T-helper 2 cell treated with Interferon-gamma antibody and Interleukin-4, amounts not matched to agents 5 μg/mL and 100 μg/mL, for 36 hours (primary cell): ENCODE measurements around the gene LRIT2.

Source experiments
- DNase-seq: peaks from one replicate; pipeline ENCODE4 v3.0.0; 2021; ENCODE audit warnings: low spot score
- H3K27ac Mint-ChIP-seq: one replicate; pipeline ENCODE4 v1.8.0; 2021; ENCODE audit warnings: mild to moderate bottlenecking, mixed read lengths
- H3K27me3 Mint-ChIP-seq: one replicate; pipeline ENCODE4 v1.8.0; 2021; ENCODE audit warnings: low read depth, mixed read lengths
- H3K36me3 Mint-ChIP-seq: one replicate; pipeline ENCODE4 v1.8.0; 2021; ENCODE audit warnings: low read depth, mixed read lengths
- H3K4me1 Mint-ChIP-seq: one replicate; pipeline ENCODE4 v1.8.0; 2021; ENCODE audit warnings: low read depth, mixed read lengths
- H3K4me3 Mint-ChIP-seq: one replicate; pipeline ENCODE4 v1.8.0; 2022; ENCODE audit warnings: mild to moderate bottlenecking, moderate library complexity, mixed read lengths
- H3K9me3 Mint-ChIP-seq: one replicate; pipeline ENCODE4 v1.8.0; 2021; ENCODE audit warnings: mixed read lengths

LRIT2 gene, protein sequence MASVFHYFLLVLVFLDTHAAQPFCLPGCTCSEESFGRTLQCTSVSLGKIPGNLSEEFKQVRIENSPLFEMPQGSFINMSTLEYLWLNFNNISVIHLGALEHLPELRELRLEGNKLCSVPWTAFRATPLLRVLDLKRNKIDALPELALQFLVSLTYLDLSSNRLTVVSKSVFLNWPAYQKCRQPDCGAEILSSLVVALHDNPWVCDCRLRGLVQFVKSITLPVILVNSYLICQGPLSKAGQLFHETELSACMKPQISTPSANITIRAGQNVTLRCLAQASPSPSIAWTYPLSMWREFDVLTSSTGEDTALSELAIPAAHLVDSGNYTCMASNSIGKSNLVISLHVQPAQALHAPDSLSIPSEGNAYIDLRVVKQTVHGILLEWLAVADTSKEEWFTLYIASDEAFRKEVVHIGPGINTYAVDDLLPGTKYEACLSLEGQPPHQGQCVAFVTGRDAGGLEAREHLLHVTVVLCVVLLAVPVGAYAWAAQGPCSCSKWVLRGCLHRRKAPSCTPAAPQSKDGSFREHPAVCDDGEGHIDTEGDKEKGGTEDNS

GRCh38 chr10:84225427-84226173 lies at the start of gene LRIT2:
TSS of gene LRIT2 (minus strand) at chr10:84225544. CDS start at chr10:84225520, 24 bp downstream.
- no peak within 1 kb of the TSS for H3K4me3 Mint-ChIP-seq

DNA sequence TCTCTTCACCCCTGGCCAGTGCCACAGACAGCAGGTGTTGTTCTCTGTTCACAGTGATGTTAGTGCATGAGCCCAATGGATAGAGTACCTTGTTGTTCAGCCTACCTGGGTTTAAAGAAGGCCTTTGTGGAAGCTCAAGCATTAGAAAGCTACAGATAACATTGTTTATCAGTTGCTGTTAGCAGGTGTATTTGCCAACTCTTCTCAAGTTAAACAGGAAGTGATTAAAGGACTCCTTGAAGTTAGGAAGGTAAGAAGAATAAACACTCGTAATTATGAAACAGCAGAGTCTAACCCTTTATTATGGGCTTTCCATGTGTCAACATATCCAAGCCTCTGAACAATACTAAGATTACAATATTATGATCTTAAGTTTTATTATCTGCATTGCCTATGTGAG lies 45.4 kb upstream of the LRIT2 start:
- DNase-seq, result no peak
- Mint-ChIP-seq H3K36me3 (no peaks in the 10 kb centered on the region), H3K4me3 (no peak overlapping the region), H3K9me3 (no peaks in the 10 kb centered on the region), H3K4me1 (peaks cover 14% of the 10 kb centered on the region), H3K27ac (no peak overlapping the region), H3K27me3 (peaks cover 26% of the 10 kb centered on the region)

More at GRCh38 chr10:84225427-84226173, at the start of gene LRIT2:
- H3K36me3 Mint-ChIP-seq, result no peaks in the 10 kb centered on the region
- DNase-seq, result no peak
- H3K9me3 Mint-ChIP-seq, result no peaks in the 10 kb centered on the region
- no peaks in the 10 kb centered on the region for H3K27me3 Mint-ChIP-seq
- no peaks in the 10 kb centered on the region for H3K4me1 Mint-ChIP-seq
- H3K27ac Mint-ChIP-seq, result no peak within 1 kb of the TSS

GRCh38 chr10:84269773-84270172 lies 44.4 kb upstream of the LRIT2 start:
- Mint-ChIP-seq H3K27ac (no peak overlapping the region), H3K4me3 (no peak overlapping the region), H3K36me3 (no peaks in the 10 kb centered on the region)

DNA sequence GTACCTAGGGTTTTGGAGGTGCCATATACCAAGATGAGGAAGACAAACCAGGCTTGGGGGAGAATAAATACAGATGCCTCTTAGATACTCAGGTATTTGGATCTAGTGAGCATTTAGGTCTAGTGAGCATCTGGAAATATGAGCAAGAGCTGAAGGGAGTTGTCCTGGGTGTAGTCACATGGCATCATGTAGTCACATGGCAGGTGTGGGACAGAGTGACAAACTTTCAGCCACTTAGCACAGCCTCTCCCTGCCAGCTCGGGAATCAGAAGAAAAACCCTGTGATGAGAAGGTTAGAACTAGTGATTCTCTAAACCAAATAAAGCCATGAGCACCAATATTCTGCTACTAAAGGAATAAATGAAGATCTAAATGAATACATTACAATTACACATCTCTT lies 43.8 kb upstream of the LRIT2 start:
- H3K9me3 Mint-ChIP-seq, result no peaks in the 10 kb centered on the region
- H3K27me3 Mint-ChIP-seq, result peaks cover 30% of the 10 kb centered on the region
- H3K36me3 Mint-ChIP-seq, result no peaks in the 10 kb centered on the region
- no peak overlapping the region for H3K27ac Mint-ChIP-seq
- H3K4me3 Mint-ChIP-seq, result no peak overlapping the region
- DNase-seq, result no peak
- peaks cover 17% of the 10 kb centered on the region for H3K4me1 Mint-ChIP-seq

More at GRCh38 chr10:84269773-84270172, 44.4 kb upstream of the LRIT2 start:
- no peaks in the 10 kb centered on the region for H3K9me3 Mint-ChIP-seq
- H3K4me1 Mint-ChIP-seq, result peaks cover 14% of the 10 kb centered on the region
- H3K27me3 Mint-ChIP-seq, result peaks cover 26% of the 10 kb centered on the region
- no peak for DNase-seq

- H3K27ac Mint-ChIP-seq, result peak overlapping the region; percentile 23
These were observed 42.3 kb upstream of the LRIT2 start for GRCh38 chr10:84267503-84268126.

GRCh38 chr10:84265418-84265817 lies 40.1 kb upstream of the LRIT2 start:
- Mint-ChIP-seq H3K27ac (no peak overlapping the region), H3K4me3 (no peak overlapping the region), H3K36me3 (no peaks in the 10 kb centered on the region), H3K9me3 (no peaks in the 10 kb centered on the region), H3K27me3 (peaks cover 35% of the 10 kb centered on the region), H3K4me1 (peaks cover 13% of the 10 kb centered on the region)
- DNase-seq, result no peak

More at GRCh38 chr10:84267503-84268126, 42.3 kb upstream of the LRIT2 start:
- Mint-ChIP-seq H3K36me3 (no peaks in the 10 kb centered on the region), H3K4me3 (no peak overlapping the region), H3K9me3 (no peaks in the 10 kb centered on the region), H3K4me1 (peaks cover 17% of the 10 kb centered on the region), H3K27me3 (peaks cover 36% of the 10 kb centered on the region)
- DNase-seq, result peak; percentile 66

DNA sequence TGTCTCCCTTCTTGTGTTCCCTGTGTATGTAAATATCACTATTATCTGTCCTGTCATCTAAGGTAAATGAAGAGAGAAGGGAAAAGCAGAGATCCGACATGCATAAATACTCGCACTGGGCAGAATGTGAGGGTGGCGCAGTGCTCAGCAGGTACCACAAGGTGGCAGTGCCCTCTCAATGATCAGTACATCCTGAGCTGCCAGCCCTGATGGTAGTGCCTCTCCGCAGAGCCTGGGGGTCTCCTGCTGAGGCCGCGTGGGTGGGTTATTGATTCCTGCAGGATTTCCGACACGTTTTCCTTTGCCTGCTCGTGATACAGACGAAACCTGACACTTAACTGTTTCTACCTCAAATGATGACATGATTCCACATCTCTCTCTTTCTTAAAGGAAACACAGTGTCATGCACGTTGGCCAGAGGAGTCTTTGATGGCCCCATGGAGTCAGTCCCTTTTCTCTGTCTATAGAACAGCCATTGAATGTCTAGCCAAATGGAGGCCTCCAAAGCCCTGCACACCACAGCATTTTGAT lies 39.3 kb upstream of the LRIT2 start:
- H3K4me1 Mint-ChIP-seq, result peaks cover 13% of the 10 kb centered on the region
- H3K9me3 Mint-ChIP-seq, result no peaks in the 10 kb centered on the region
- H3K36me3 Mint-ChIP-seq, result no peaks in the 10 kb centered on the region
- peaks cover 34% of the 10 kb centered on the region for H3K27me3 Mint-ChIP-seq
- H3K27ac Mint-ChIP-seq, result no peak overlapping the region
- no peak overlapping the region for H3K4me3 Mint-ChIP-seq
- peak; percentile 50 for DNase-seq

GRCh38 chr10:84263716-84264115 lies 38.4 kb upstream of the LRIT2 start:
- Mint-ChIP-seq H3K36me3 (no peaks in the 10 kb centered on the region), H3K9me3 (no peaks in the 10 kb centered on the region), H3K4me1 (peaks cover 13% of the 10 kb centered on the region), H3K27ac (no peak overlapping the region), H3K27me3 (peaks cover 25% of the 10 kb centered on the region), H3K4me3 (no peak overlapping the region)
- DNase-seq, result no peak

- H3K4me3 Mint-ChIP-seq, result no peak overlapping the region
- no peak for DNase-seq
- peaks cover 20% of the 10 kb centered on the region for H3K27me3 Mint-ChIP-seq
- no peak overlapping the region for H3K27ac Mint-ChIP-seq
- H3K4me1 Mint-ChIP-seq, result peaks cover 5% of the 10 kb centered on the region
- H3K9me3 Mint-ChIP-seq, result no peaks in the 10 kb centered on the region
- H3K36me3 Mint-ChIP-seq, result no peaks in the 10 kb centered on the region
These were observed 37.0 kb upstream of the LRIT2 start for GRCh38 chr10:84262190-84262956.

- peaks cover 5% of the 10 kb centered on the region for H3K4me1 Mint-ChIP-seq
- no peaks in the 10 kb centered on the region for H3K9me3 Mint-ChIP-seq
- no peaks in the 10 kb centered on the region for H3K36me3 Mint-ChIP-seq
- no peak overlapping the region for H3K27ac Mint-ChIP-seq
- H3K27me3 Mint-ChIP-seq, result peaks cover 21% of the 10 kb centered on the region
- DNase-seq, result no peak
- H3K4me3 Mint-ChIP-seq, result no peak overlapping the region
These were observed 36.0 kb upstream of the LRIT2 start for GRCh38 chr10:84261236-84261915.

GRCh38 chr10:84258034-84258695 lies 32.8 kb upstream of the LRIT2 start:
- Mint-ChIP-seq H3K36me3 (no peaks in the 10 kb centered on the region), H3K4me3 (no peak overlapping the region), H3K9me3 (no peaks in the 10 kb centered on the region), H3K4me1 (peaks cover 2% of the 10 kb centered on the region), H3K27ac (no peak overlapping the region), H3K27me3 (peaks cover 13% of the 10 kb centered on the region)
- no peak for DNase-seq

DNA sequence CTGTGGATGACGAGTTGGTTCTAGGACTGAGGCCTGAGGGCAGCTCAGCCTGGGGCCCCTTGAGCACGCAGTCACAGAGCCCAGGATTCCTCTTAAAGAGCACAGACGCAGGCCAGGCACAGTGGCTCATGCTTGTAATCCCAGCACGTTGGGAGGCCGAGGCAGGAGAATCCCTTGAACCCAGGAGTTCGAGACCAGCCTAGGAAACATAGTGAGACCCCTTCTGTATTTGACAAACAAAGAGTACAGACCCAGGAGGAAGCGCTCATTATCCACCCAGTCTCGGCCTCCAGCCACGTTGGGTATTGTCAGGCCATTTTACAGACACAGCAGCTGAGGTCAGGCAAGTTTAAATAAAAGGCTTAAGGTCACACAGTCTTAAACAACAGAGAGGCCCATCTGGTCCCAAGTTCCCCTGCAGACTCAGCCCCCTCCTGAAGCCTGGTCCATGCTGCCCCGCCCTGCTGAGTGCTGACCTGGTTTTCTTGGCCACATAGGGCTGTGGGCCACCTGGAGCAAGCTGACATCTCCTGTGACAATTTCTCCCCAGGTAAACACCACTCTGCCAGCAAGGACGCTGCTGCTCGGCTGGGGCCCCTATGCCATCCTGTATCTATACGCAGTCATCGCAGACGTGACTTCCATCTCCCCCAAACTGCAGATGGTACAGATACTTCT lies 32.1 kb upstream of the LRIT2 start:
- DNase-seq, result no peak
- Mint-ChIP-seq H3K9me3 (no peaks in the 10 kb centered on the region), H3K27me3 (peaks cover 13% of the 10 kb centered on the region), H3K27ac (no peak overlapping the region), H3K4me3 (no peak overlapping the region), H3K36me3 (no peaks in the 10 kb centered on the region), H3K4me1 (peaks cover 2% of the 10 kb centered on the region)
